ENCODE results near the gene NEU3. TPM values are rescaled to one million over a fixed set of nuclear protein-coding genes. Genes with fewer than 3 reads are reported as not detected.

Gene NEU3
- polyA plus RNA-seq, 1 experiment: 7.5 TPM

DNA sequence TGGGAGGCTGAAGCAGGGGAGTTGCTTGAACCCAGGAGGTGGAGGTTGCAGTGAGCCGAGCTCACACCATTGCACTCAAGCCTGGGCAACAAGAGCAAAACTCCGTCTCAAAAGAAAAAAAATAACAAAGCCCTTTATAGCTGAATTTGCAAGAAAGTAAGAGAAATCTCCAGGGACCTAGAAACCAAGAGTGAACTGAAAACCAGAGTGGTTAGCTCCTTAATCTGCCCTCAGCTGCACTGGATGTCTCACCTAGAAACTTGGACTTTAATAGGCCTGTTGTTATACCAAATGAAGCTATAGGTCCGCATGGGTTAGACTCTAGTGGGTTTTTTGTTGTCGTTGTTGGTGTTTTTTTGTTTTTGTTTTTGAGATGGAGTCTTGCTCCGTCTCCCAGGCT is 4.1 kb downstream of the NEU3 start:
- TF ChIP-seq, protein P1, sequence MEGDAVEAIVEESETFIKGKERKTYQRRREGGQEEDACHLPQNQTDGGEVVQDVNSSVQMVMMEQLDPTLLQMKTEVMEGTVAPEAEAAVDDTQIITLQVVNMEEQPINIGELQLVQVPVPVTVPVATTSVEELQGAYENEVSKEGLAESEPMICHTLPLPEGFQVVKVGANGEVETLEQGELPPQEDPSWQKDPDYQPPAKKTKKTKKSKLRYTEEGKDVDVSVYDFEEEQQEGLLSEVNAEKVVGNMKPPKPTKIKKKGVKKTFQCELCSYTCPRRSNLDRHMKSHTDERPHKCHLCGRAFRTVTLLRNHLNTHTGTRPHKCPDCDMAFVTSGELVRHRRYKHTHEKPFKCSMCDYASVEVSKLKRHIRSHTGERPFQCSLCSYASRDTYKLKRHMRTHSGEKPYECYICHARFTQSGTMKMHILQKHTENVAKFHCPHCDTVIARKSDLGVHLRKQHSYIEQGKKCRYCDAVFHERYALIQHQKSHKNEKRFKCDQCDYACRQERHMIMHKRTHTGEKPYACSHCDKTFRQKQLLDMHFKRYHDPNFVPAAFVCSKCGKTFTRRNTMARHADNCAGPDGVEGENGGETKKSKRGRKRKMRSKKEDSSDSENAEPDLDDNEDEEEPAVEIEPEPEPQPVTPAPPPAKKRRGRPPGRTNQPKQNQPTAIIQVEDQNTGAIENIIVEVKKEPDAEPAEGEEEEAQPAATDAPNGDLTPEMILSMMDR (IDR thresholded peaks at IDR 0.05; ENCODE audit: insufficient read depth, low read depth, low read length): no peak
- POLR2A ChIA-PET: interaction anchor here (0.5 kb wide), 1 partner anchor 623 kb away, joined by 6 read pairs; no protein-coding TSS in a partner anchor
- CTCF ChIA-PET: no interaction called here
- no peak overlapping the region for H3K4me3 ChIP-seq (ENCODE audit: low read depth, low read length)
- H3K27me3 ChIP-seq (ENCODE audit: control insufficient read depth, insufficient read depth, low read length): no peaks in the 10 kb centered on the region
- peaks cover 3% of the 10 kb centered on the region for H3K36me3 ChIP-seq (ENCODE audit: control insufficient read depth, insufficient read depth, low read length)
- no peak for DNase-seq (ENCODE audit: low read depth)

DNA sequence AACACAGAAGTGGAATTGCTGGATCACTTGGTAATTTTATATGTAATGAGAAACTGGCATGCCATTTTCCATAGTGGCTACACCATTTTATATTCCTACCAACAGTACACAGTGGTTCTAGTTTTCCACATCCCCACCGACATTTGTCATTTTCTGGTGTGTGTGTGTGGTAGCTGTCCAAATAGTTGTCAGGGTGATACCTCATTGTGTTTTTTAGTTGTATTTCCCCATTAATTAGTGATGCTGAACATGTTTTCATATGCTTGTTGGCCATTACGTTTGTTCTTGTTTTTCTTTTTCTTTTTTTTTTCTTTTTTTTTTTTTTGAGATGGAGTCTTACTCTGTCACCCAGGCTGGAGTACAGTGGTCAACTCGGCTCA is 12.2 kb downstream of the NEU3 start:
- CTCF ChIA-PET: interaction anchor here (1.2 to 2.0 kb wide), 4 partner anchors 16 to 204 kb away, joined by 3 to 7 read pairs (median 3); no protein-coding TSS in a partner anchor
- POLR2A ChIA-PET: no interaction called here
- no peak overlapping the region for H3K4me3 ChIP-seq (ENCODE audit: low read depth, low read length)
- TF ChIP-seq, protein P1 (IDR thresholded peaks at IDR 0.05; ENCODE audit: insufficient read depth, low read depth, low read length): no peak
- H3K36me3 ChIP-seq (ENCODE audit: control insufficient read depth, insufficient read depth, low read length): peaks cover 5% of the 10 kb centered on the region
- DNase-seq (ENCODE audit: low read depth): no peak
- H3K27me3 ChIP-seq (ENCODE audit: control insufficient read depth, insufficient read depth, low read length): no peaks in the 10 kb centered on the region

DNA sequence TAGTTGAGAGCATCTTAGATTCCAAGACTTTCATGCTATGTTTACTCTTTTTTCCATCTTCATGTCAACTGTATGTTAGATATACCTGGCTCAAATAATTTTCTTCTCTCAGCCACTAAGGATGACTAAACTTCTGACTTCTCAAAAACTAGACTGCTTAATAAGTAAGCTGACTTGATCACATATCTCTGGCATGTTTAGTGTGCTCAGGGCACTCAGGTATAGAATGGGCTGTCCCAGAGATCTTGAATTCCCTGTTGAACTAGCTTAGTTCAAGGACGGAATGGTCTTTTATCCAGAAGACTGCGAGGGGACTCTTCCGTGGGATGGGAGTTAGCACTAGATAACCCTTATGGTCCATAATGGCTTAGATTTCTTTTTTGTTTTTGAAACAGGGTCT is 13.0 kb downstream of the NEU3 start:
- POLR2A ChIA-PET: no interaction called here
- TF ChIP-seq, protein P1 (IDR thresholded peaks at IDR 0.05; ENCODE audit: insufficient read depth, low read depth, low read length): no peak
- CTCF ChIA-PET: interaction anchor here (0.9 to 1.4 kb wide), 6 partner anchors 12 to 247 kb away, joined by 3 read pairs; no protein-coding TSS in a partner anchor
- DNase-seq (ENCODE audit: low read depth): no peak
- no peak overlapping the region for H3K4me3 ChIP-seq (ENCODE audit: low read depth, low read length)
- H3K36me3 ChIP-seq (ENCODE audit: control insufficient read depth, insufficient read depth, low read length): peaks cover 6% of the 10 kb centered on the region
- no peaks in the 10 kb centered on the region for H3K27me3 ChIP-seq (ENCODE audit: control insufficient read depth, insufficient read depth, low read length)

DNA sequence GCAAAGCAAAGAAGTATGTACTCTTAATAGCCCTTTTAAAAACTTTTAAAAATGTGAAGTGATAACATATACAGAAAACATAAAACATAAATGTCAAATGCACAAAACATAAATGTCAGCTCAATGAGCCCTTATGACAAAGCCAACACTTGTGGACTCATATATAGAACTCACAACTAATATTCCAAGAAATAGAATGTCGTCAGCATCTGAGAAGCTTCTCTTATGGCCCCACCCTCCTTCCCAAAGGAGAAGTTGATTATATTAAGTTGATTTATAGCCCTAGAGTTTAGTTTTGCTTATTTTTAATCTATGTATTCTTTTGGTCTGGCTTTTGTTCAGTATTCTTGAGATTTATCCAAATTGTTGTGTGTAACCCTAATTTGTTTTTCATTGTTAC is 13.8 kb downstream of the NEU3 start:
- Histone ChIP-seq H3K27me3 (ENCODE audit: control insufficient read depth, insufficient read depth, low read length) (no peaks in the 10 kb centered on the region), H3K4me3 (ENCODE audit: low read depth, low read length) (no peak overlapping the region), H3K36me3 (ENCODE audit: control insufficient read depth, insufficient read depth, low read length) (peaks cover 6% of the 10 kb centered on the region)
- no peak for DNase-seq (ENCODE audit: low read depth)
- TF ChIP-seq, protein P1 (IDR thresholded peaks at IDR 0.05; ENCODE audit: insufficient read depth, low read depth, low read length): no peak
- CTCF ChIA-PET: interaction anchor here (1.0 to 1.4 kb wide), 4 partner anchors 11 to 203 kb away, joined by 3 to 4 read pairs (median 3); no protein-coding TSS in a partner anchor
- POLR2A ChIA-PET: no interaction called here

DNA sequence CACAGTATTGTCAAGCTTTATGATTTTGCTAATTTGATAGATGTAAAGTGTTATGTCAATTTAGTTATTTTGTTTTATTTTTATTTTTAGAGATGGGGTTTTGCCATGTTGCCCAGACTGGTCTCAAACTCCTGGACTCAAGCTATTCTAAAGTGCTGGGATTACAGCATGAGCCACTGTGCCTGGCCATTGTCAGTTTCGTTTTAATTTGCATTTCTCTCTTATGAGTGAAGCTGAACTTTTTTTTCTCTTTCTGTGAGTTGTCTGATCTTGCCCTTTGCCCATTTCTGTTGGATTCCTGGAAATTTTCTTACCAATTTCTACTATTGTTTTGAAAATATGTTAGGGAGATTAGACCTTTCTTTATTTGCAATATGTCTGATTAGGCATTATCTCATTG is 15.5 kb downstream of the NEU3 start:
- CTCF ChIA-PET: interaction anchor here (1.3 to 1.8 kb wide), 2 partner anchors 18 to 29 kb away, joined by 3 to 5 read pairs; no protein-coding TSS in a partner anchor
- Histone ChIP-seq H3K27me3 (ENCODE audit: control insufficient read depth, insufficient read depth, low read length) (no peaks in the 10 kb centered on the region), H3K4me3 (ENCODE audit: low read depth, low read length) (no peak overlapping the region), H3K36me3 (ENCODE audit: control insufficient read depth, insufficient read depth, low read length) (peaks cover 6% of the 10 kb centered on the region)
- DNase-seq (ENCODE audit: low read depth): no peak
- POLR2A ChIA-PET: no interaction called here
- TF ChIP-seq, protein P1 (IDR thresholded peaks at IDR 0.05; ENCODE audit: insufficient read depth, low read depth, low read length): no peak
